Mammary epithelial cell (primary cell): ENCODE results near the gene SORCS3.

Source experiments
- CTCF ChIP-seq, 2 donors: IDR thresholded peaks in 1 of 2; conservative IDR thresholded peaks in 1 of 2; 2 replicates each; pipeline ENCODE4 v1.5.1; 2011 to 2012; ENCODE audit warnings: inconsistent platforms in 2 of 2, low read length in 2 of 2, mild to moderate bottlenecking in 2 of 2, control low read depth in 1 of 2, low read depth in 1 of 2; ENCODE audit not compliant: insufficient read depth in 1 of 2; ENCODE audit errors: extremely low read depth in 1 of 2
- EZH2 ChIP-seq: IDR thresholded peaks from 2 replicates; pipeline ENCODE4 v1.6.1; 2012; ENCODE audit warnings: low read length, inconsistent platforms, borderline replicate concordance

GRCh38 chr10:104665174-104665573 is 24.1 kb downstream of the SORCS3 start:
- no peak for TF ChIP-seq CTCF (conservative IDR thresholded peaks at IDR 0.05 in 1 of 2, IDR thresholded peaks at IDR 0.05 in 1 of 2; ENCODE audit: extremely low read depth in 1 of 2, insufficient read depth in 1 of 2, low read depth in 1 of 2, low read length in 2 of 2)
- no peak for TF ChIP-seq EZH2
